Neural cell (in vitro differentiated cells): ENCODE results near the gene VPS72. TPM values are rescaled to one million over a fixed set of nuclear protein-coding genes. Genes with fewer than 3 reads are reported as not detected.

Source experiments
- H2AFZ ChIP-seq: fragments of 200-600, 300-800 bp; sonication (generic), shearing (Covaris generic); 2 replicates; pipeline ENCODE4 v1.6.0; 2014; ENCODE audit warnings: low read depth, mild to moderate bottlenecking, antibody characterized with exemption, low read length, moderate library complexity
- H3F3A ChIP-seq: fragments of 200-600 bp; shearing (Covaris generic); 2 replicates; pipeline ENCODE4 v1.6.1; 2016; ENCODE audit warnings: mild to moderate bottlenecking, moderate library complexity, mixed read lengths, antibody characterized with exemption, low read length; ENCODE audit not compliant: insufficient read depth, poor library complexity, severe bottlenecking
- H3K27ac ChIP-seq: fragments of 200-600, 300-800 bp; sonication (generic), shearing (Covaris generic); 2 replicates; pipeline ENCODE4 v1.5.1; 2014; ENCODE audit warnings: mild to moderate bottlenecking, low read length, moderate library complexity
- H3K27me3 ChIP-seq: fragments of 300-800, 200-600 bp; sonication (generic), shearing (Covaris generic); 2 replicates; pipeline ENCODE4 v1.6.0; 2014; ENCODE audit warnings: mild to moderate bottlenecking, low read depth, low read length, moderate library complexity; ENCODE audit not compliant: insufficient read depth
- H3K36me3 ChIP-seq: fragments of 300-800, 200-600 bp; sonication (generic), shearing (Covaris generic); 2 replicates; pipeline ENCODE4 v1.5.1; 2014; ENCODE audit warnings: mild to moderate bottlenecking, antibody characterized with exemption, low read length, moderate library complexity; ENCODE audit not compliant: insufficient read depth
- H3K4me2 ChIP-seq: fragments of 300-800, 200-600 bp; sonication (generic), shearing (Covaris generic); 2 replicates; pipeline ENCODE4 v1.6.0; 2014; ENCODE audit warnings: mild to moderate bottlenecking, low read length
- H3K4me3 ChIP-seq: fragments of 300-800, 200-600 bp; sonication (generic), shearing (Covaris generic); 2 replicates; pipeline ENCODE4 v1.5.1; 2014; ENCODE audit warnings: mild to moderate bottlenecking, low read length, moderate library complexity
- H3K79me2 ChIP-seq: fragments of 200-600 bp; shearing (Covaris generic); replicated peaks from 2 replicates; pipeline ENCODE4 v1.6.0; 2014; ENCODE audit warnings: mild to moderate bottlenecking, low read length, moderate library complexity; ENCODE audit not compliant: insufficient read depth
- H3K9ac ChIP-seq: fragments of 300-800, 200-600 bp; sonication (generic), shearing (Covaris generic); 2 replicates; pipeline ENCODE4 v1.6.1; 2016; ENCODE audit warnings: mild to moderate bottlenecking, low read length, mixed read lengths
- H3K9me2 ChIP-seq: fragments of 200-600 bp; shearing (Covaris generic); 2 replicates; pipeline ENCODE4 v1.6.1; 2016; ENCODE audit warnings: mild to moderate bottlenecking, low read length, mixed read lengths; ENCODE audit not compliant: insufficient read depth
- H3K9me3 ChIP-seq: fragments of 200-600, 300-800 bp; sonication (generic), shearing (Covaris generic); 2 replicates; pipeline ENCODE4 v1.6.1; 2016; ENCODE audit warnings: mild to moderate bottlenecking, mixed run types, low read length, moderate library complexity, mixed read lengths
- H4K20me1 ChIP-seq: fragments of 200-600 bp; shearing (Covaris generic); 2 replicates; pipeline ENCODE4 v1.6.1; 2016; ENCODE audit warnings: mild to moderate bottlenecking, mixed run types; ENCODE audit not compliant: insufficient read depth
- CTCF ChIP-seq: fragments of 450-650 bp; IDR thresholded peaks from 2 replicates; pipeline ENCODE4 v1.5.1; 2014; ENCODE audit warnings: antibody characterized with exemption, mild to moderate bottlenecking, moderate library complexity; ENCODE audit not compliant: poor library complexity, severe bottlenecking
- EP300 ChIP-seq: fragments of 450-650 bp; conservative IDR thresholded peaks from 2 replicates; pipeline ENCODE4 v1.6.1; 2014; ENCODE audit warnings: antibody characterized with exemption, mild to moderate bottlenecking, moderate library complexity; ENCODE audit not compliant: poor library complexity, severe bottlenecking
- EZH2 ChIP-seq: fragments of 200-600, 300-800 bp; shearing (Covaris generic), sonication (generic); IDR thresholded peaks from 2 replicates; pipeline ENCODE4 v1.6.1; 2014; ENCODE audit warnings: antibody characterized with exemption, low read length, borderline replicate concordance, mild to moderate bottlenecking; ENCODE audit not compliant: insufficient read depth, poor library complexity, severe bottlenecking
- MXI1 ChIP-seq: fragments of 450-650 bp; conservative IDR thresholded peaks from 2 replicates; pipeline ENCODE4 v1.6.1; 2014; ENCODE audit warnings: antibody characterized with exemption, mild to moderate bottlenecking; ENCODE audit not compliant: poor library complexity, severe bottlenecking
- POLR2AphosphoS5 ChIP-seq: IDR thresholded peaks from 2 replicates; pipeline ENCODE4 v1.6.1; 2012
- RAD21 ChIP-seq: fragments of 450-650 bp; conservative IDR thresholded peaks from 2 replicates; pipeline ENCODE4 v1.6.1; 2014; ENCODE audit warnings: antibody characterized with exemption, mild to moderate bottlenecking, moderate library complexity
- REST ChIP-seq: IDR thresholded peaks from 2 replicates; pipeline ENCODE4 v1.6.1; 2012; ENCODE audit warnings: borderline replicate concordance
- SMC3 ChIP-seq: fragments of 450-650 bp; conservative IDR thresholded peaks from 2 replicates; pipeline ENCODE4 v1.6.1; 2014; ENCODE audit warnings: antibody characterized with exemption, mild to moderate bottlenecking, moderate library complexity; ENCODE audit not compliant: poor library complexity
- TAF1 ChIP-seq: IDR thresholded peaks from 2 replicates; pipeline ENCODE4 v1.6.1; 2012; ENCODE audit warnings: low read depth
- polyA plus RNA-seq: library from polyadenylated mRNA; depleted of rRNA; stranded (reverse); fragments of >200 nt; gene quantifications from 2 replicates; pipeline ENCODE4 v1.2.3, GENCODE V29; 2014

The VPS72 gene
- polyA plus RNA-seq, 1 donor from 2014 or later = 232 TPM

- peak overlapping the region; percentile 100 for H3K4me3 ChIP-seq
- peak overlapping the region; percentile 98 for H3K9ac ChIP-seq
- peak overlapping the region; percentile 87 for H3K4me2 ChIP-seq
- H3K9me2 ChIP-seq = no peaks in the 10 kb centered on the region
- no peak overlapping the region for H2AFZ ChIP-seq
- peak overlapping the region; percentile 87 for H3K27ac ChIP-seq
- no peaks in the 10 kb centered on the region for H3K9me3 ChIP-seq
- peaks cover 7% of the 10 kb centered on the region for H4K20me1 ChIP-seq
- no peaks in the 10 kb centered on the region for H3K36me3 ChIP-seq
- peaks cover 41% of the 10 kb centered on the region for H3K79me2 ChIP-seq
- no peaks in the 10 kb centered on the region for H3F3A ChIP-seq
- TF ChIP-seq MXI1 (peak; percentile 19), CTCF (no peak)
- H3K27me3 ChIP-seq = no peaks in the 10 kb centered on the region
Observed at GRCh38 chr1:151144474-151145303, 45.3 kb downstream of the VPS72 start.

- Histone ChIP-seq H3K27ac (no peak overlapping the region), H3K4me2 (peak overlapping the region; percentile 87), H3K9me2 (no peaks in the 10 kb centered on the region), H2AFZ (no peak overlapping the region), H3F3A (no peaks in the 10 kb centered on the region), H3K36me3 (no peaks in the 10 kb centered on the region), H3K79me2 (peaks cover 41% of the 10 kb centered on the region), H3K27me3 (no peaks in the 10 kb centered on the region), H3K4me3 (peak overlapping the region; percentile 100), H4K20me1 (peaks cover 7% of the 10 kb centered on the region), H3K9me3 (no peaks in the 10 kb centered on the region), H3K9ac (peak overlapping the region; percentile 98)
- TF ChIP-seq RAD21 (no peak), EZH2 (no peak), MXI1 (no peak), REST (no peak), TAF1 (no peak), POLR2AphosphoS5 (no peak), EP300 (no peak), SMC3 (no peak), CTCF (no peak)
Observed at GRCh38 chr1:151143986-151144385, 46.0 kb downstream of the VPS72 start.
